ENCODE results near the gene TMEM181. TPM values are rescaled to one million over a fixed set of nuclear protein-coding genes. Genes with fewer than 3 reads are reported as not detected.

The TMEM181 gene
- total and polyA plus RNA-seq, 2 donors (not counting 1 experiment from before 2014, with no cell fraction given), result 2.8 to 9.3 TPM

GRCh38 chr6:158635427-158636073, 75.7 kb downstream of the TMEM181 start:
- ChIA-PET CTCF (no interaction called here), POLR2A (interaction anchor here (0.8 kb wide), 1 partner anchor 789 kb away, joined by 4 read pairs; no protein-coding TSS in a partner anchor)
- Histone ChIP-seq H3K4me2 (replicated peaks; ENCODE audit: low read depth, low read length, poor library complexity, severe bottlenecking) (no peak overlapping the region), H3K4me1 (ENCODE audit: control insufficient read depth in 2 of 2, insufficient read depth in 2 of 2, low read length in 2 of 2) (no peaks in the 10 kb centered on the region), H2AFZ (ENCODE audit: insufficient read depth, low read depth, low read length, poor library complexity, severe bottlenecking) (no peak overlapping the region), H3K4me3 (ENCODE audit: control extremely low read depth in 1 of 5, extremely low read depth in 1 of 5, insufficient read depth in 1 of 5, low read depth in 2 of 5, low read length in 4 of 5) (no peak overlapping the region), H3K9me3 (ENCODE audit: control extremely low read depth in 1 of 3, control insufficient read depth in 2 of 3, insufficient read depth in 1 of 3, low read length in 2 of 3) (no peaks in the 10 kb centered on the region), H3K79me2 (ENCODE audit: control insufficient read depth, insufficient read depth, low read length) (peaks cover 21% of the 10 kb centered on the region), H3K27me3 (replicated peaks in 1 of 4; ENCODE audit: control extremely low read depth in 1 of 4, control insufficient read depth in 3 of 4, insufficient read depth in 4 of 4, low read length in 3 of 4) (no peaks in the 10 kb centered on the region), H4K20me1 (ENCODE audit: control insufficient read depth, insufficient read depth, low read length, poor library complexity, severe bottlenecking) (peaks cover 11% of the 10 kb centered on the region), H3K9ac (ENCODE audit: low read length) (no peak overlapping the region), H3K36me3 (replicated peaks in 1 of 2; ENCODE audit: control extremely low read depth in 1 of 2, control insufficient read depth in 1 of 2, extremely low read depth in 1 of 2, insufficient read depth in 2 of 2, low read length in 1 of 2) (peaks cover 0 to 42% of the 10 kb centered on the region in 2 experiments), H3K27ac (ENCODE audit: low read length in 2 of 2) (no peak overlapping the region)
- Mint-ChIP-seq H3K4me3 (no peak overlapping the region), H3K4me1 (peaks cover 6% of the 10 kb centered on the region), H3K27ac (no peak overlapping the region), H3K9me3 (ENCODE audit: insufficient read depth) (no peaks in the 10 kb centered on the region), H3K27me3 (no peaks in the 10 kb centered on the region)
- ATAC-seq (ENCODE audit: low read depth), result no peak
- WGBS (ENCODE audit: insufficient coverage), result 96% methylated on average over 4 of the region's 7 CpGs
- DNase-seq, result no peak
- intact Hi-C loops (cut with micrococcal nuclease), result no loop called here
- TF ChIP-seq CTCF (IDR thresholded peaks at IDR 0.05) (no peak), EZH2 (IDR thresholded peaks at IDR 0.05; ENCODE audit: borderline replicate concordance, insufficient read depth, low read depth, low read length, poor library complexity, severe bottlenecking) (no peak)

- no peak overlapping the region for H3K27ac Mint-ChIP-seq
- ATAC-seq (ENCODE audit: low read depth) (no peak), DNase-seq (no peak)
- H4K20me1 ChIP-seq (ENCODE audit: control insufficient read depth, insufficient read depth, low read length, poor library complexity, severe bottlenecking), result peaks cover 11% of the 10 kb centered on the region
- H3K4me1 ChIP-seq (ENCODE audit: control insufficient read depth in 2 of 2, insufficient read depth in 2 of 2, low read length in 2 of 2), result no peaks in the 10 kb centered on the region
- H3K4me3 ChIP-seq (ENCODE audit: control extremely low read depth in 1 of 5, extremely low read depth in 1 of 5, insufficient read depth in 1 of 5, low read depth in 2 of 5, low read length in 4 of 5), result no peak overlapping the region
- intact Hi-C loops (cut with micrococcal nuclease), result no loop called here
- no peak overlapping the region for H3K4me3 Mint-ChIP-seq
- no peak overlapping the region for H2AFZ ChIP-seq (ENCODE audit: insufficient read depth, low read depth, low read length, poor library complexity, severe bottlenecking)
- no peaks in the 10 kb centered on the region for H3K9me3 ChIP-seq (ENCODE audit: control extremely low read depth in 1 of 3, control insufficient read depth in 2 of 3, insufficient read depth in 1 of 3, low read length in 2 of 3)
- 98% methylated on average over 4 of the region's 8 CpGs for WGBS (ENCODE audit: insufficient coverage)
- no peaks in the 10 kb centered on the region for H3K9me3 Mint-ChIP-seq (ENCODE audit: insufficient read depth)
- H3K4me2 ChIP-seq (replicated peaks; ENCODE audit: low read depth, low read length, poor library complexity, severe bottlenecking), result no peak overlapping the region
- TF ChIP-seq EZH2 (IDR thresholded peaks at IDR 0.05; ENCODE audit: borderline replicate concordance, insufficient read depth, low read depth, low read length, poor library complexity, severe bottlenecking) (no peak), CTCF (IDR thresholded peaks at IDR 0.05) (no peak)
- H3K36me3 ChIP-seq (replicated peaks in 1 of 2; ENCODE audit: control extremely low read depth in 1 of 2, control insufficient read depth in 1 of 2, extremely low read depth in 1 of 2, insufficient read depth in 2 of 2, low read length in 1 of 2), result peaks cover 0 to 38% of the 10 kb centered on the region in 2 experiments
- H3K9ac ChIP-seq (ENCODE audit: low read length), result no peak overlapping the region
- no peaks in the 10 kb centered on the region for H3K27me3 Mint-ChIP-seq
- no peaks in the 10 kb centered on the region for H3K27me3 ChIP-seq (replicated peaks in 1 of 4; ENCODE audit: control extremely low read depth in 1 of 4, control insufficient read depth in 3 of 4, insufficient read depth in 4 of 4, low read length in 3 of 4)
- H3K27ac ChIP-seq (ENCODE audit: low read length in 2 of 2), result no peak overlapping the region
- POLR2A ChIA-PET, result no interaction called here
- peaks cover 12% of the 10 kb centered on the region for H3K4me1 Mint-ChIP-seq
- H3K79me2 ChIP-seq (ENCODE audit: control insufficient read depth, insufficient read depth, low read length), result peaks cover 28% of the 10 kb centered on the region
- CTCF ChIA-PET, result interaction anchor here (1.0 kb wide), 1 partner anchor 416 kb away, joined by 3 read pairs; no protein-coding TSS in a partner anchor
Observed at GRCh38 chr6:158636778-158637177, 76.9 kb downstream of the TMEM181 start.
